SK-N-SH (cell line): ENCODE results near the gene C13orf46. TPM values are rescaled to one million over a fixed set of nuclear protein-coding genes. Genes with fewer than 3 reads are reported as not detected.
A peak's percentile ranks its signal among the peaks of the same experiment; 100 is the strongest.

Source experiments
- CTCF ChIA-PET: fragments of 300-600, 350-600 bp; formaldehyde crosslinking; extraction: SDS; loops from one replicate; lab custom pipeline; 2021; lab: Yijun Ruan, JAX
- POLR2A ChIA-PET: fragments of 350-600 bp; sonication (Branson Sonifier 250); formaldehyde crosslinking; extraction: SDS; loops from one replicate; lab custom pipeline; 2020; ENCODE audit warnings: antibody characterized with exemption, inconsistent platforms; lab: Yijun Ruan, JAX
- DNase-seq: peaks from one replicate; pipeline ENCODE4 v3.0.0; 2012
- H2AFZ ChIP-seq: fragments of 200-600 bp; sonication (generic); 2 replicates; pipeline ENCODE4 v1.8.1; 2016; ENCODE audit warnings: antibody characterized with exemption, mild to moderate bottlenecking, low read depth
- H3F3A ChIP-seq: fragments of 200-600 bp; sonication (generic); replicated peaks from 2 replicates; pipeline ENCODE3; 2016; ENCODE audit warnings: antibody characterized with exemption, mild to moderate bottlenecking; ENCODE audit not compliant: insufficient read depth
- H3K27ac ChIP-seq, 2 experiments: fragments of 200-500 bp in 1 of 2; fragments of 200-600 bp in 1 of 2; sonication (Bioruptor generic) in 1 of 2; sonication (generic), shearing (Covaris generic) in 1 of 2; 2 replicates each; pipeline versions ENCODE4 v1.5.1 to v1.6.1; 2014 to 2016; ENCODE audit warnings: low read depth in 2 of 2, inconsistent platforms in 1 of 2, low read length in 1 of 2, mild to moderate bottlenecking in 1 of 2, mixed read lengths in 1 of 2
- H3K27me3 ChIP-seq: fragments of 200-600 bp; sonication (generic), shearing (Covaris generic); 2 replicates; pipeline ENCODE4 v1.6.1; 2016; ENCODE audit warnings: mixed run types; ENCODE audit not compliant: insufficient read depth
- H3K36me3 ChIP-seq, 2 experiments: fragments of 200-500 bp in 1 of 2; fragments of 200-600 bp in 1 of 2; sonication (Bioruptor generic) in 1 of 2; sonication (generic) in 1 of 2; replicated peaks in 1 of 2; 2 replicates each; pipeline versions ENCODE3 to v1.5.1; 2014 to 2016; ENCODE audit warnings: low read length in 1 of 2, mild to moderate bottlenecking in 1 of 2; ENCODE audit not compliant: insufficient read depth in 2 of 2, control insufficient read depth in 1 of 2
- H3K4me1 ChIP-seq, 2 experiments: fragments of 200-500 bp in 1 of 2; fragments of 200-600 bp in 1 of 2; sonication (Bioruptor generic) in 1 of 2; sonication (generic), shearing (Covaris generic) in 1 of 2; 2 replicates each; pipeline versions ENCODE4 v1.5.1 to v1.6.1; 2014 to 2016; ENCODE audit warnings: low read depth in 1 of 2, low read length in 1 of 2, mixed run types in 1 of 2; ENCODE audit not compliant: insufficient read depth in 2 of 2, control insufficient read depth in 1 of 2
- H3K4me2 ChIP-seq: fragments of 200-600 bp; sonication (generic), shearing (Covaris generic); 2 replicates; pipeline ENCODE4 v1.6.1; 2017; ENCODE audit warnings: mixed run types
- H3K4me3 ChIP-seq, 2 experiments: fragments of 200-500 bp in 1 of 2; fragments of 200-600 bp in 1 of 2; sonication (Bioruptor generic) in 1 of 2; sonication (generic), shearing (Covaris generic) in 1 of 2; 2 replicates each; pipeline versions ENCODE4 v1.5.1 to v1.8.1; 2014 to 2016; ENCODE audit warnings: low read depth in 2 of 2, inconsistent platforms in 1 of 2, low read length in 1 of 2, mild to moderate bottlenecking in 1 of 2, mixed read lengths in 1 of 2, moderate library complexity in 1 of 2
- H3K79me2 ChIP-seq: fragments of 200-600 bp; sonication (generic); 2 replicates; pipeline ENCODE4 v1.8.1; 2017; ENCODE audit warnings: mild to moderate bottlenecking; ENCODE audit not compliant: insufficient read depth
- H3K9ac ChIP-seq: fragments of 200-600 bp; sonication (generic); 2 replicates; pipeline ENCODE4 v1.6.1; 2017; ENCODE audit warnings: mixed run types
- H3K9me2 ChIP-seq: fragments of 200-600 bp; sonication (generic); 2 replicates; pipeline ENCODE4 v1.6.1; 2017; ENCODE audit warnings: mixed run types
- H3K9me3 ChIP-seq: fragments of 200-600 bp; sonication (generic); 2 replicates; pipeline ENCODE4 v1.6.1; 2017; ENCODE audit warnings: mixed run types, mild to moderate bottlenecking, moderate library complexity
- H4K20me1 ChIP-seq: fragments of 200-600 bp; sonication (generic); 2 replicates; pipeline ENCODE4 v1.6.1; 2017; ENCODE audit warnings: mild to moderate bottlenecking, mixed run types; ENCODE audit not compliant: insufficient read depth
- CHD2 ChIP-seq: fragments of 150-350 bp; IDR thresholded peaks from 2 replicates; pipeline ENCODE4 v1.6.1; 2018; ENCODE audit warnings: low read length; ENCODE audit not compliant: partially characterized antibody
- EP300 ChIP-seq, 2 experiments: IDR thresholded peaks; 2 replicates each; pipeline versions ENCODE4 v1.4.0 to v1.6.1; 2012; ENCODE audit warnings: borderline replicate concordance in 1 of 2, low read depth in 1 of 2, low read length in 1 of 2
- FOSL2 ChIP-seq: IDR thresholded peaks from 2 replicates; pipeline ENCODE4 v1.4.0; 2012; ENCODE audit warnings: low read depth, mild to moderate bottlenecking, moderate library complexity, borderline replicate concordance
- FOXM1 ChIP-seq: IDR thresholded peaks from 2 replicates; pipeline ENCODE4 v1.4.0; 2012; ENCODE audit warnings: low read depth, mild to moderate bottlenecking
- GATA2 ChIP-seq: sonication (generic); formaldehyde crosslinking; IDR thresholded peaks from 2 replicates; pipeline ENCODE4 v1.5.0; 2020; ENCODE audit warnings: mild to moderate bottlenecking, missing genetic modification reagents
- MXI1 ChIP-seq: IDR thresholded peaks from 2 replicates; pipeline ENCODE4 v1.6.1; 2012; ENCODE audit warnings: mild to moderate bottlenecking, low read depth, low read length, improper control_type of control experiment
- NFIC ChIP-seq: IDR thresholded peaks from 2 replicates; pipeline ENCODE4 v1.4.0; 2012; ENCODE audit warnings: borderline replicate concordance
- RCOR1 ChIP-seq: fragments of 150-350 bp; IDR thresholded peaks from 2 replicates; pipeline ENCODE4 v1.6.1; 2017; ENCODE audit warnings: antibody characterized with exemption, low read length
- RXRA ChIP-seq: IDR thresholded peaks from 2 replicates; pipeline ENCODE4 v1.4.0; 2012; ENCODE audit warnings: low read depth, mild to moderate bottlenecking, borderline replicate concordance
- SMC3 ChIP-seq: IDR thresholded peaks from 2 replicates; pipeline ENCODE4 v1.6.1; 2012; ENCODE audit warnings: low read depth, low read length, improper control_type of control experiment
- TAF1 ChIP-seq: IDR thresholded peaks from 2 replicates; pipeline ENCODE4 v1.6.1; 2012; ENCODE audit warnings: low read depth, mild to moderate bottlenecking, low read length, moderate library complexity, borderline replicate concordance
- TCF12 ChIP-seq: IDR thresholded peaks from 2 replicates; pipeline ENCODE4 v1.4.0; 2012
- WGBS: methylation state at CpG from one replicate; pipeline ENCODE4 v1.1.6; 2017; ENCODE audit warnings: low lambda C conversion rate; 5-methylcytosine and 5-hydroxymethylcytosine counted together
- polyA plus RNA-seq, 3 experiments: library from polyadenylated mRNA; depleted of rRNA; stranded (reverse); fragments of >200 nt; gene quantifications; 2 replicates each; pipeline ENCODE4 v1.2.3, GENCODE V29; 2012
- TF ChIP-seq, protein P1 (sequence below): IDR thresholded peaks from 2 replicates; pipeline ENCODE4 v1.4.0; 2012; ENCODE audit warnings: low read depth
- TF ChIP-seq, protein P2 (sequence below): IDR thresholded peaks from 2 replicates; pipeline ENCODE4 v1.4.0; 2012; ENCODE audit warnings: low read depth, borderline replicate concordance
- TF ChIP-seq, protein P3 (sequence below): IDR thresholded peaks from 2 replicates; pipeline ENCODE4; 2012
- TF ChIP-seq, protein P4 (sequence below): fragments of 200-600 bp; sonication (generic); IDR thresholded peaks from 2 replicates; pipeline ENCODE4 v1.6.1; 2017; ENCODE audit warnings: antibody characterized with exemption, mild to moderate bottlenecking, moderate library complexity
- TF ChIP-seq, protein P5 (sequence below): IDR thresholded peaks from 2 replicates; pipeline ENCODE4 v1.4.0; 2012; ENCODE audit warnings: low read depth, borderline replicate concordance

Gene C13orf46
- polyA plus RNA-seq, 1 of the 3 experiments (the other 2 are of a cell fraction), result 1.7 TPM

DNA sequence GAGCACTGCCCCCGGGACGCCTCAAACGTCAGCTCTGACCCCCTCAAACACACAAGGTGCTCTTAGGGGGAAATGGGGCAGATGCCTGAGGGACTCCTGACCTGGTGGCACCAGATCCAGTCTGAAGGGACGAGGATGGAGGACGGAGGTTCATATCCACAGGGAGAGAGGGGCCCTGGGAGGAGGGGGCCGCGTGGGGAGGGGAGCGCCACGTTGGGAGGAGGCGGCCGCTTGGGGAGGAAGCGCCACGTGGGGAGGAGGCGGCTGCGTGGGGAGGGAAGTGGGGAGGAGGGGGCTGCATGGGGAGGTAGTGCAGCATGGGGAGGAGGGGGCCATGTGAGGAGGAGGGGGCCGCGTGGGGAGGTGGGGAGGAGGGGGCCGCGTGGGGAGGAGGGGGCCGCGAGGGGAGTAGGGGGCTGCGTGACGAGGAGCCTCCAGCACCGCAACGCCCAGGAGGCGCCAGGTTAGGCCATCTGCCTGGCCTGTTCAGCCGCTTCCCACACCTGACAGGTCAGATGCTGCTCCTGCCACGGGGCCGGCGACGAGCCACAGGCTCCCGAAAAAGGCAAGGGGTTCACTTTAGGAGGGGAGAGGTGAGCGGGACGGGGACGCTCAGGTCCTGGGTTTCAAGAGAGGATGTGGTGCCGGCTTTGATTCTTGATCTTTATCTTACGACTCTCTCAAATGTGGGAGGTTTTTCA, 36.7 kb upstream of the C13orf46 start:
- Histone ChIP-seq H2AFZ (no peak overlapping the region), H3F3A (no peaks in the 10 kb centered on the region), H3K36me3 (peaks cover 12 to 28% of the 10 kb centered on the region in 2 experiments), H3K4me3 (no peak overlapping the region), H3K9me3 (no peaks in the 10 kb centered on the region), H3K27me3 (no peaks in the 10 kb centered on the region), H3K9ac (no peak overlapping the region), H3K79me2 (no peaks in the 10 kb centered on the region), H3K9me2 (no peaks in the 10 kb centered on the region), H3K4me2 (no peak overlapping the region), H4K20me1 (no peaks in the 10 kb centered on the region), H3K27ac (no peak overlapping the region), H3K4me1 (no peaks in the 10 kb centered on the region)
- TF ChIP-seq MXI1 (no peak), CHD2 (no peak), SMC3 (no peak), TAF1 (no peak), TCF12 (no peak), EP300 (IDR thresholded peaks at IDR 0.05; ENCODE audit: borderline replicate concordance in 1 of 2, low read depth in 1 of 2, low read length in 1 of 2) (no peak), GATA2 (CRISPR knock-in tag) (no peak), RCOR1 (no peak), FOXM1 (no peak), FOSL2 (no peak), NFIC (no peak), RXRA (no peak)
- TF ChIP-seq, protein P1, sequence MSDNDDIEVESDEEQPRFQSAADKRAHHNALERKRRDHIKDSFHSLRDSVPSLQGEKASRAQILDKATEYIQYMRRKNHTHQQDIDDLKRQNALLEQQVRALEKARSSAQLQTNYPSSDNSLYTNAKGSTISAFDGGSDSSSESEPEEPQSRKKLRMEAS, result no peak
- TF ChIP-seq, protein P2, sequence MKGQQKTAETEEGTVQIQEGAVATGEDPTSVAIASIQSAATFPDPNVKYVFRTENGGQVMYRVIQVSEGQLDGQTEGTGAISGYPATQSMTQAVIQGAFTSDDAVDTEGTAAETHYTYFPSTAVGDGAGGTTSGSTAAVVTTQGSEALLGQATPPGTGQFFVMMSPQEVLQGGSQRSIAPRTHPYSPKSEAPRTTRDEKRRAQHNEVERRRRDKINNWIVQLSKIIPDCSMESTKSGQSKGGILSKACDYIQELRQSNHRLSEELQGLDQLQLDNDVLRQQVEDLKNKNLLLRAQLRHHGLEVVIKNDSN, result no peak
- TF ChIP-seq, protein P3, sequence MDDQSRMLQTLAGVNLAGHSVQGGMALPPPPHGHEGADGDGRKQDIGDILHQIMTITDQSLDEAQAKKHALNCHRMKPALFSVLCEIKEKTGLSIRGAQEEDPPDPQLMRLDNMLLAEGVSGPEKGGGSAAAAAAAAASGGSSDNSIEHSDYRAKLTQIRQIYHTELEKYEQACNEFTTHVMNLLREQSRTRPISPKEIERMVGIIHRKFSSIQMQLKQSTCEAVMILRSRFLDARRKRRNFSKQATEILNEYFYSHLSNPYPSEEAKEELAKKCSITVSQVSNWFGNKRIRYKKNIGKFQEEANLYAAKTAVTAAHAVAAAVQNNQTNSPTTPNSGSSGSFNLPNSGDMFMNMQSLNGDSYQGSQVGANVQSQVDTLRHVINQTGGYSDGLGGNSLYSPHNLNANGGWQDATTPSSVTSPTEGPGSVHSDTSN, result no peak
- TF ChIP-seq, protein P4, sequence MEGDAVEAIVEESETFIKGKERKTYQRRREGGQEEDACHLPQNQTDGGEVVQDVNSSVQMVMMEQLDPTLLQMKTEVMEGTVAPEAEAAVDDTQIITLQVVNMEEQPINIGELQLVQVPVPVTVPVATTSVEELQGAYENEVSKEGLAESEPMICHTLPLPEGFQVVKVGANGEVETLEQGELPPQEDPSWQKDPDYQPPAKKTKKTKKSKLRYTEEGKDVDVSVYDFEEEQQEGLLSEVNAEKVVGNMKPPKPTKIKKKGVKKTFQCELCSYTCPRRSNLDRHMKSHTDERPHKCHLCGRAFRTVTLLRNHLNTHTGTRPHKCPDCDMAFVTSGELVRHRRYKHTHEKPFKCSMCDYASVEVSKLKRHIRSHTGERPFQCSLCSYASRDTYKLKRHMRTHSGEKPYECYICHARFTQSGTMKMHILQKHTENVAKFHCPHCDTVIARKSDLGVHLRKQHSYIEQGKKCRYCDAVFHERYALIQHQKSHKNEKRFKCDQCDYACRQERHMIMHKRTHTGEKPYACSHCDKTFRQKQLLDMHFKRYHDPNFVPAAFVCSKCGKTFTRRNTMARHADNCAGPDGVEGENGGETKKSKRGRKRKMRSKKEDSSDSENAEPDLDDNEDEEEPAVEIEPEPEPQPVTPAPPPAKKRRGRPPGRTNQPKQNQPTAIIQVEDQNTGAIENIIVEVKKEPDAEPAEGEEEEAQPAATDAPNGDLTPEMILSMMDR, result no peak
- TF ChIP-seq, protein P5, sequence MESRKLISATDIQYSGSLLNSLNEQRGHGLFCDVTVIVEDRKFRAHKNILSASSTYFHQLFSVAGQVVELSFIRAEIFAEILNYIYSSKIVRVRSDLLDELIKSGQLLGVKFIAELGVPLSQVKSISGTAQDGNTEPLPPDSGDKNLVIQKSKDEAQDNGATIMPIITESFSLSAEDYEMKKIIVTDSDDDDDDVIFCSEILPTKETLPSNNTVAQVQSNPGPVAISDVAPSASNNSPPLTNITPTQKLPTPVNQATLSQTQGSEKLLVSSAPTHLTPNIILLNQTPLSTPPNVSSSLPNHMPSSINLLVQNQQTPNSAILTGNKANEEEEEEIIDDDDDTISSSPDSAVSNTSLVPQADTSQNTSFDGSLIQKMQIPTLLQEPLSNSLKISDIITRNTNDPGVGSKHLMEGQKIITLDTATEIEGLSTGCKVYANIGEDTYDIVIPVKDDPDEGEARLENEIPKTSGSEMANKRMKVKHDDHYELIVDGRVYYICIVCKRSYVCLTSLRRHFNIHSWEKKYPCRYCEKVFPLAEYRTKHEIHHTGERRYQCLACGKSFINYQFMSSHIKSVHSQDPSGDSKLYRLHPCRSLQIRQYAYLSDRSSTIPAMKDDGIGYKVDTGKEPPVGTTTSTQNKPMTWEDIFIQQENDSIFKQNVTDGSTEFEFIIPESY, result no peak
- peak; percentile 65 for DNase-seq
- CTCF ChIA-PET, result no interaction called here
- WGBS, result 94% methylated on average over 35 of the region's 37 CpGs
- POLR2A ChIA-PET, result no interaction called here
